Gastrocnemius medialis (tissue), 4 donors: ENCODE measurements around the gene LNPEP. TPM values are rescaled to one million over a fixed set of nuclear protein-coding genes. Genes with fewer than 3 reads are reported as not detected.
A peak's percentile ranks its signal among the peaks of the same experiment; 100 is the strongest.

Experiments used
- ATAC-seq, 2 donors: fragments of 150-250 bp; one replicate each; pipeline ENCODE4 v1.9.1; 2016
- DNase-seq, 2 donors: peaks; one replicate each; pipeline ENCODE4 v3.0.0-alpha.2; 2019
- H3K27ac ChIP-seq, 4 donors: fragments of 200-600 bp; sonication (generic); 1 replicate in 1 of 4; 2 replicates in 3 of 4; pipeline ENCODE4 v1.5.1; 2016 to 2018; ENCODE audit warnings: mild to moderate bottlenecking in 2 of 4, moderate library complexity in 1 of 4
- H3K27me3 ChIP-seq, 3 donors: fragments of 200-600 bp; sonication (generic) in 2 of 3; 1 replicate in 1 of 3; 2 replicates in 2 of 3; pipeline versions ENCODE4 v1.5.1 to v1.6.0; 2016 to 2019; ENCODE audit warnings: mild to moderate bottlenecking in 1 of 3, moderate library complexity in 1 of 3
- H3K36me3 ChIP-seq, 2 donors: fragments of 200-600 bp; sonication (generic) in 1 of 2; one replicate each; pipeline ENCODE4 v1.5.1; 2017 to 2018
- H3K4me1 ChIP-seq, 2 donors: fragments of 200-600 bp; sonication (generic) in 1 of 2; one replicate each; pipeline ENCODE4 v1.5.1; 2016 to 2017; ENCODE audit warnings: mild to moderate bottlenecking in 2 of 2
- H3K4me3 ChIP-seq, 4 donors: fragments of 200-600 bp; sonication (generic) in 3 of 4; 1 replicate in 1 of 4; 2 replicates in 3 of 4; pipeline ENCODE4 v1.5.1; 2016 to 2019; ENCODE audit warnings: mild to moderate bottlenecking in 2 of 4
- H3K9me3 ChIP-seq, 3 donors: fragments of 200-600 bp; sonication (generic) in 2 of 3; 1 replicate in 1 of 3; 2 replicates in 2 of 3; pipeline ENCODE4 v1.5.1; 2016 to 2019
- POLR2A ChIP-seq, 2 donors: fragments of 450-650 bp; IDR thresholded peaks; one replicate each; pipeline ENCODE4 v1.6.1; 2017; ENCODE audit warnings: antibody characterized with exemption in 2 of 2, mild to moderate bottlenecking in 2 of 2, moderate library complexity in 2 of 2
- in situ Hi-C, 4 donors: fragments of 200-750 bp; cut with MboI; loops; one replicate each; pipeline versions ENCODE4 v1.15.0 to v1.8.0; 2017; ENCODE audit warnings: low sequenced_read_pairs in 4 of 4
- intact Hi-C: fragments of 100-400 bp; cut with DNase I; formaldehyde crosslinking; loops from one replicate; pipeline ENCODE4 v1.15.1; 2023; ENCODE audit warnings: low total_unique reads
- total RNA-seq, 4 donors: library from RNA; depleted of rRNA; stranded (reverse); fragments of >200 nt; gene quantifications; one replicate each; pipeline versions ENCODE4 v1.1.0 to v1.2.3, GENCODE V29; 2016
- TF ChIP-seq, protein P1 (sequence below), 5 experiments: fragments of 450-650 bp in 3 of 5; fragments of 200-600 bp in 2 of 5; sonication (generic) in 2 of 5; IDR thresholded peaks in 4 of 5; conservative IDR thresholded peaks in 1 of 5; 1 replicate in 4 of 5; 2 replicates in 1 of 5; pipeline ENCODE4 v1.5.1; 2016 to 2019; ENCODE audit warnings: antibody characterized with exemption in 5 of 5, mild to moderate bottlenecking in 3 of 5, moderate library complexity in 3 of 5

The LNPEP gene
- total RNA-seq, 4 donors from 2014 or later = 31.9 to 48.7 (median 33.1) TPM

DNA sequence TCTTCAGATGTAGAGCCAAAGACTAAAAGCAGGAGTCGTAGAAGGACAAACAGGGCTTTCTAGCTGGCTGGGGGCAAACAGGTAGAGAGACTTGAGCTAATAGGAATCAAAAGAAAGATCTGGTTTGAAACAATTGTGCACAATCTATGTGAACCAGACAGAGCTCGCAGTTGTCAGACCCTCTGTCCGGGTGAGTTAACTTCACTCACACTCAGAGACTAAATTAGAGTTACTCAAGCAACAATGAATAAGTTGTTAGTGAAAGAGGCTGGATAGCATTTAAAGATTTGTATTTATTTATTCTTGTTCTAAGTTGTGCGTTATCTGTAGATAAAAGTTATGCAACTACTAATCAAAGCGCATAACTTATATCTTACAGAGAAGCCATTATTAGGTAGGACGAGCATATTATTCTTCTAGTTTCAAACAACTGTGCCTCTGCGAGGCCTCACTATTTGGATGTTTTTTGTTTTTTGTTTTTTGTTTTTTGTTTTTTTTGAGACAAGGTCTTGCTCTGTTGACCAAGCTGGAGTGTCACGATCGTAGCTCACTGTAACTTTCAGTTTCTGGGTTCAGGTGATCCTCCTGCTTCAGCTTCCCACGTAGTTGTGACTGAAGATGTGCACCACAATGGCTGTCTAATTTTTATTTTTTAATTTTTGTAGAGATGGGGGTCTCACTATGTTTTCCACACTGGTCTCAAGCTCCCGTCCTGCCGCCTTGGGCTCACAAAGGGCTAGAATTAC, 13.2 kb upstream of the LNPEP start:
- Histone ChIP-seq H3K36me3 (peaks cover 0 to 7% of the 10 kb centered on the region in 2 donors), H3K9me3 (no peaks in the 10 kb centered on the region), H3K27me3 (no peaks in the 10 kb centered on the region), H3K4me3 (no peak overlapping the region), H3K27ac (peak overlapping the region; percentile 79 to 88 (median 84)), H3K4me1 (peaks cover 15 to 26% of the 10 kb centered on the region in 2 donors)
- no peak for TF ChIP-seq POLR2A (IDR thresholded peaks at IDR 0.05)
- TF ChIP-seq, protein P1, sequence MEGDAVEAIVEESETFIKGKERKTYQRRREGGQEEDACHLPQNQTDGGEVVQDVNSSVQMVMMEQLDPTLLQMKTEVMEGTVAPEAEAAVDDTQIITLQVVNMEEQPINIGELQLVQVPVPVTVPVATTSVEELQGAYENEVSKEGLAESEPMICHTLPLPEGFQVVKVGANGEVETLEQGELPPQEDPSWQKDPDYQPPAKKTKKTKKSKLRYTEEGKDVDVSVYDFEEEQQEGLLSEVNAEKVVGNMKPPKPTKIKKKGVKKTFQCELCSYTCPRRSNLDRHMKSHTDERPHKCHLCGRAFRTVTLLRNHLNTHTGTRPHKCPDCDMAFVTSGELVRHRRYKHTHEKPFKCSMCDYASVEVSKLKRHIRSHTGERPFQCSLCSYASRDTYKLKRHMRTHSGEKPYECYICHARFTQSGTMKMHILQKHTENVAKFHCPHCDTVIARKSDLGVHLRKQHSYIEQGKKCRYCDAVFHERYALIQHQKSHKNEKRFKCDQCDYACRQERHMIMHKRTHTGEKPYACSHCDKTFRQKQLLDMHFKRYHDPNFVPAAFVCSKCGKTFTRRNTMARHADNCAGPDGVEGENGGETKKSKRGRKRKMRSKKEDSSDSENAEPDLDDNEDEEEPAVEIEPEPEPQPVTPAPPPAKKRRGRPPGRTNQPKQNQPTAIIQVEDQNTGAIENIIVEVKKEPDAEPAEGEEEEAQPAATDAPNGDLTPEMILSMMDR (IDR thresholded peaks at IDR 0.05 in 4 of 5, conservative IDR thresholded peaks at IDR 0.05 in 1 of 5) = no peak
- DNase-seq (no peak), ATAC-seq (no peak)
- in situ Hi-C loops = no loop called here
- intact Hi-C loops = no loop called here

DNA sequence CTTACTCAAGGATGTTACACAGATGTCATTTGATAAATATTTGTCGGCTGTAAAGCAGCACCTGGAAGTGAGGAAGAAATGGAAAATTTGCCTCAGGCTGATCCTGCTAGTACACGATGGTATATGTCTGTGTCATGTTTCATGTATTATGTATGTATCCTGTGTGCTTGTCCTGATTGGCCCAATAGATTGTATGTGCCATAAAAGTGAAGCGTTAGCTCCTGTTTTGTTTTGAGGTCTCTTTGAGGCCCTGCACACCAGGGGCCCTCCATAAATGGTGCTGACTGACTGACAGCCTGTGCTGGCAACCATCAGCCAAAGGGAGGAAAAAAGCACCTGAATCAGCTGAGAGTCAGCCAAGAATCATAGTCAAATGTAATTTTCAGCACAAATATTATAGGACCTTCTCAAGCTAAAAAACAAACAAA, 11.8 kb upstream of the LNPEP start:
- Histone ChIP-seq H3K27me3 (no peaks in the 10 kb centered on the region), H3K9me3 (no peaks in the 10 kb centered on the region), H3K4me3 (no peak overlapping the region), H3K27ac (peak overlapping the region; percentile 9 to 88 (median 80)), H3K36me3 (no peaks in the 10 kb centered on the region), H3K4me1 (peaks cover 21 to 29% of the 10 kb centered on the region in 2 donors)
- ATAC-seq = no peak
- intact Hi-C loops (no loop called here), in situ Hi-C loops (no loop called here)
- TF ChIP-seq POLR2A (IDR thresholded peaks at IDR 0.05) = no peak
- TF ChIP-seq, protein P1 (IDR thresholded peaks at IDR 0.05 in 4 of 5, conservative IDR thresholded peaks at IDR 0.05 in 1 of 5) = no peak
- no peak for DNase-seq

DNA sequence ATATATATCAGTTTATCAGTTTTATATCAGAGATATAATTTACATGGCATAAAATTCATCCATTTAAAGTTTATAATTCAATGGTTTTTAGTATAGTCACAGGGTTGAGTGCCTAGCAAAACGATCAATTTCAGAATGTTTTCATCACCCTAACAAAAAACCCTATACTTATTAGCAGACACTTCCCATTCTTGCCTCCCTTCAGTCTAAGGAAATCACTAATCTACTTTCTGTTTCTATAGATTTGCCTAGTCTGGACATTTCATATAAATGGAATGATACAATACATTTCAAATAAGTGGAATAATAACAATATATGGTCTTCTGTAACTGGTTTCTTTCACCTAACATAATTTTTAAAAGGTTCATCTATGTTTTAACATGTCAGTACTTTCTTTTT, 9.6 kb upstream of the LNPEP start:
- TF ChIP-seq, protein P1 (IDR thresholded peaks at IDR 0.05 in 4 of 5, conservative IDR thresholded peaks at IDR 0.05 in 1 of 5) = no peak
- TF ChIP-seq POLR2A (IDR thresholded peaks at IDR 0.05) = no peak
- in situ Hi-C loops (no loop called here), intact Hi-C loops (no loop called here)
- DNase-seq (no peak), ATAC-seq (no peak)
- Histone ChIP-seq H3K27ac (no peak overlapping the region), H3K4me3 (no peak overlapping the region), H3K36me3 (no peaks in the 10 kb centered on the region), H3K9me3 (no peaks in the 10 kb centered on the region), H3K4me1 (peaks cover 28 to 33% of the 10 kb centered on the region in 2 donors), H3K27me3 (no peaks in the 10 kb centered on the region)

DNA sequence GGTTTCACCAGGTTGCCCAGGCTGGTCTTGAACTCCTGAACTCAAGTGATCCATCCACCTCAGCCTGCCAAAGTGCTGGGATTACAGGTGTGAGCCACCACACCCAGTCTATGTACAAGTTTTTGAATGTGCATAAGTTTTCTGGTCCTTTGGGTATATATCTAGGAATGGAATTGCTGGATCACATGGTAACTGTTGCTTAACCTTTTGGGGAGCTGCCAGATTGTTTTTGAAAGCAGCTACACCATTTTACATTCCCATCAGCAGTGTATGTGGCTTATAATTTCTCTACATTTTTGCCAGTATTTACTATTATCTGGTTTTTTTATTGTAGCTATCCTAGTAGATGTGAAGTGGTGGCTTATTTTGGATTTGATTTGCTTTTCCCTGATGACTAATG, 8.9 kb upstream of the LNPEP start:
- TF ChIP-seq, protein P1 (IDR thresholded peaks at IDR 0.05 in 4 of 5, conservative IDR thresholded peaks at IDR 0.05 in 1 of 5) = no peak
- no peak for TF ChIP-seq POLR2A (IDR thresholded peaks at IDR 0.05)
- Histone ChIP-seq H3K4me1 (peaks cover 23 to 25% of the 10 kb centered on the region in 2 donors), H3K27me3 (no peaks in the 10 kb centered on the region), H3K4me3 (no peak overlapping the region), H3K27ac (no peak overlapping the region), H3K36me3 (no peaks in the 10 kb centered on the region), H3K9me3 (no peaks in the 10 kb centered on the region)
- in situ Hi-C loops = no loop called here
- intact Hi-C loops = no loop called here
- DNase-seq = no peak
- no peak for ATAC-seq
